GM19324 (cell line): ENCODE measurements around the gene BCL2L13.
"Not testable (repeated sequence)": the region's sequence is repeated elsewhere in the genome, so short reads cannot be mapped to it uniquely, and the experiment has no call there.

ENCODE experiments used
- ATAC-seq: cut with Tn5 transposase; IDR thresholded peaks from one replicate; pipeline ENCODE4 v1.9.1; 2021; ENCODE audit warnings: mild to moderate bottlenecking, moderate library complexity; ENCODE audit not compliant: unreplicated experiment, low FRiP score

The BCL2L13 gene

GRCh38 chr22:17751596-17751995 is 113.0 kb downstream of the BCL2L13 start:
- ATAC-seq: no peak

- no peak for ATAC-seq
These were observed 114.9 kb downstream of the BCL2L13 start for GRCh38 chr22:17753401-17753989.

GRCh38 chr22:17754233-17754925 is 115.8 kb downstream of the BCL2L13 start:
- no peak for ATAC-seq

- ATAC-seq: no peak
These were observed 122.6 kb downstream of the BCL2L13 start for GRCh38 chr22:17761138-17761488.

- ATAC-seq: not testable (repeated sequence)
These were observed 124.9 kb downstream of the BCL2L13 start for GRCh38 chr22:17763442-17763841.

GRCh38 chr22:17764036-17764435 is 125.5 kb downstream of the BCL2L13 start:
- ATAC-seq: no peak

GRCh38 chr22:17764852-17765251 is 126.3 kb downstream of the BCL2L13 start:
- ATAC-seq: not testable (repeated sequence)

- peak; percentile 62 for ATAC-seq
These were observed 128.9 kb downstream of the BCL2L13 start for GRCh38 chr22:17767233-17768065.

- ATAC-seq: no peak
These were observed 130.6 kb downstream of the BCL2L13 start for GRCh38 chr22:17769013-17769715.

GRCh38 chr22:17769716-17770082 is 131.1 kb downstream of the BCL2L13 start:
- ATAC-seq: no peak

- ATAC-seq: no peak
These were observed 131.9 kb downstream of the BCL2L13 start for GRCh38 chr22:17770180-17771077.

- ATAC-seq: no peak
These were observed 133.8 kb downstream of the BCL2L13 start for GRCh38 chr22:17772249-17772957.

GRCh38 chr22:17772958-17773605 is 134.5 kb downstream of the BCL2L13 start:
- ATAC-seq: no peak

GRCh38 chr22:17773606-17774205 is 135.1 kb downstream of the BCL2L13 start:
- ATAC-seq: peak; percentile 19

- ATAC-seq: peak; percentile 42
These were observed 135.8 kb downstream of the BCL2L13 start, which contains the start of gene BID for GRCh38 chr22:17774206-17774925. Gene BID (minus strand): TSS chr22:17774469. CDS start chr22:17750116, 24,353 bp downstream.

GRCh38 chr22:17774926-17775685 is 136.5 kb downstream of the BCL2L13 start:
- ATAC-seq: no peak
